ENCODE measurements around the gene SGO2. TPM values are rescaled to one million over a fixed set of nuclear protein-coding genes. Genes with fewer than 3 reads are reported as not detected.

The SGO2 gene
- total and polyA plus RNA-seq, 10 of the 15 experiments (the other 5 are each of a cell fraction or from before 2014, with no cell fraction given), result 15.8 to 55.2 (median 24.3) TPM

DNA sequence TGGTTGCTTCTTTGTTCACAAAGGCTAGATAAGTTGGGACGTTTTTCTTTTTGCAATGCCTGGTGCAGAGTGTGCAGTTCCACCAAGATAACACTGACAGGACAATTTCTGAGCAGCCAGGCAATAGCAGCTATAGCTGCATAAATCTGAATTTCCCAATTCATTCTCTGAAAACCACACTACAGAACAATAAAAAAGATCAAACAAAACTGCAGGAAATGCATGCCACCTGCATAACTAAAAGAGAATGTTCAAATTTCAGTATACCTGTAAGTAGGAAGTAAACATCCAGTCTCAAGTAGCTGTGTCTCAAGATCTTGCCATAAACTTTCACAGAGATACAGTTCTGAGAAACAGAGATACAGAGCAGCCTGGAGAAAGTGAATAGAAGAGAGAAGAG, 10.9 kb upstream of the SGO2 start (continued):
- TF ChIP-seq, protein P1, sequence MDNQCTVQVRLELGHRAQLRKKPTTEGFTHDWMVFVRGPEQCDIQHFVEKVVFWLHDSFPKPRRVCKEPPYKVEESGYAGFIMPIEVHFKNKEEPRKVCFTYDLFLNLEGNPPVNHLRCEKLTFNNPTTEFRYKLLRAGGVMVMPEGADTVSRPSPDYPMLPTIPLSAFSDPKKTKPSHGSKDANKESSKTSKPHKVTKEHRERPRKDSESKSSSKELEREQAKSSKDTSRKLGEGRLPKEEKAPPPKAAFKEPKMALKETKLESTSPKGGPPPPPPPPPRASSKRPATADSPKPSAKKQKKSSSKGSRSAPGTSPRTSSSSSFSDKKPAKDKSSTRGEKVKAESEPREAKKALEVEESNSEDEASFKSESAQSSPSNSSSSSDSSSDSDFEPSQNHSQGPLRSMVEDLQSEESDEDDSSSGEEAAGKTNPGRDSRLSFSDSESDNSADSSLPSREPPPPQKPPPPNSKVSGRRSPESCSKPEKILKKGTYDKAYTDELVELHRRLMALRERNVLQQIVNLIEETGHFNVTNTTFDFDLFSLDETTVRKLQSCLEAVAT (IDR thresholded peaks at IDR 0.05), result no peak
- no peak for TF ChIP-seq ZNF274 (IDR thresholded peaks at IDR 0.05; ENCODE audit: insufficient read depth, insufficient read length)

DNA sequence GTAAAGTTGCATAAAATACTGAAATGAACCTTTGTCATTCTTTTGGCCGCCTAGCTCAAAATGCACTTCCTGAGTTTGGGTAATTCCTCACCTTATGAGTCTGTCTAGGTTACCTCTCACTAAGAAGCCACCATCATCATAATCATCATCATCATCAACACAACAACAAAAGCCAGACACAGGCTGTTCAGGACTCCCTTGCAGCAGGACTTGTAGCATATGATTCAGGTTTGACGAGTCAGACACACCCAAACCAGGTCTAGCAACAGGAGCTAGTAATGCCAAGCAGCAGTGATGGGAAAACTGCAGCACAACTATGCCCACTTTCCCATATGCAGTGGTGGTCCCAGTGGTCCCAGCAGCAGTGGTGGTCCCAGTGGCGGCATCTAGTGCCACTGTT, 2.8 kb upstream of the SGO2 start:
- Histone ChIP-seq H3K4me3 (no peak overlapping the region), H3K9ac (ENCODE audit: control insufficient read depth, insufficient read depth, low read length) (no peak overlapping the region), H3K9me3 (replicated peaks; ENCODE audit: control insufficient read depth, insufficient read depth, low read length) (no peaks in the 10 kb centered on the region), H3K79me2 (ENCODE audit: control insufficient read depth, insufficient read depth, low read length) (peaks cover 21% of the 10 kb centered on the region), H3K4me2 (ENCODE audit: control insufficient read depth, insufficient read depth) (no peak overlapping the region), H3K27ac (ENCODE audit: control insufficient read depth, insufficient read depth) (no peak overlapping the region), H3K4me1 (ENCODE audit: control insufficient read depth, insufficient read depth, low read length) (peaks cover 3% of the 10 kb centered on the region; the same call in 1 of the 2 replicates), H3K36me3 (ENCODE audit: control insufficient read depth in 2 of 2, insufficient read depth in 2 of 2, low read length in 1 of 2) (no peaks in the 10 kb centered on the region), H4K20me1 (ENCODE audit: control insufficient read depth, insufficient read depth) (no peaks in the 10 kb centered on the region), H3K27me3 (replicated peaks in 1 of 2; ENCODE audit: control insufficient read depth in 2 of 2, insufficient read depth in 2 of 2, low read length in 1 of 2) (no peaks in the 10 kb centered on the region; a peak in 1 of 4 replicates), H2AFZ (ENCODE audit: control insufficient read depth, low read depth, low read length) (no peak overlapping the region)
- POLR2A ChIA-PET, result interaction anchor here (0.5 to 1.9 kb wide), 2 partner anchors 14 to 193 kb away, joined by 3 to 5 read pairs; partner anchors contain the start of gene KCTD18
- RAD21 ChIA-PET (ENCODE audit: unreplicated experiment), result no interaction called here
- FAIRE-seq (no peak), DNase-seq (ENCODE audit: low read depth, low spot score) (no peak), ATAC-seq (no peak)
- CTCF ChIA-PET, result interaction anchor here (4.5 kb wide), 1 partner anchor 13 kb away, joined by 21 read pairs; the partner anchor contains the start of gene KCTD18
- SMC1A ChIA-PET (ENCODE audit: uncharacterized antibody, unreplicated experiment), result interaction anchor here (0.7 to 1.3 kb wide), 3 partner anchors 10 to 165 kb away, joined by 3 to 4 read pairs (median 3); no protein-coding TSS in a partner anchor
- in situ Hi-C loops (cut with MboI) (no loop called here), intact Hi-C loops (cut with micrococcal nuclease; ENCODE audit: unreplicated experiment) (no loop called here)
- BruUV-seq (replicated peaks), result no TSS peak
- WGBS (ENCODE audit: insufficient coverage, insufficient replicate concordance, low lambda C conversion rate, missing lambda C conversion rate), result 47% methylated on average over 3 of the region's 3 CpGs
- no peak for TF ChIP-seq SP1 (IDR thresholded peaks at IDR 0.05; ENCODE audit: low read depth, low read length)
- no peak for TF ChIP-seq BRCA1 (IDR thresholded peaks at IDR 0.05; ENCODE audit: low read depth, low read length)
- TF ChIP-seq, protein P2, sequence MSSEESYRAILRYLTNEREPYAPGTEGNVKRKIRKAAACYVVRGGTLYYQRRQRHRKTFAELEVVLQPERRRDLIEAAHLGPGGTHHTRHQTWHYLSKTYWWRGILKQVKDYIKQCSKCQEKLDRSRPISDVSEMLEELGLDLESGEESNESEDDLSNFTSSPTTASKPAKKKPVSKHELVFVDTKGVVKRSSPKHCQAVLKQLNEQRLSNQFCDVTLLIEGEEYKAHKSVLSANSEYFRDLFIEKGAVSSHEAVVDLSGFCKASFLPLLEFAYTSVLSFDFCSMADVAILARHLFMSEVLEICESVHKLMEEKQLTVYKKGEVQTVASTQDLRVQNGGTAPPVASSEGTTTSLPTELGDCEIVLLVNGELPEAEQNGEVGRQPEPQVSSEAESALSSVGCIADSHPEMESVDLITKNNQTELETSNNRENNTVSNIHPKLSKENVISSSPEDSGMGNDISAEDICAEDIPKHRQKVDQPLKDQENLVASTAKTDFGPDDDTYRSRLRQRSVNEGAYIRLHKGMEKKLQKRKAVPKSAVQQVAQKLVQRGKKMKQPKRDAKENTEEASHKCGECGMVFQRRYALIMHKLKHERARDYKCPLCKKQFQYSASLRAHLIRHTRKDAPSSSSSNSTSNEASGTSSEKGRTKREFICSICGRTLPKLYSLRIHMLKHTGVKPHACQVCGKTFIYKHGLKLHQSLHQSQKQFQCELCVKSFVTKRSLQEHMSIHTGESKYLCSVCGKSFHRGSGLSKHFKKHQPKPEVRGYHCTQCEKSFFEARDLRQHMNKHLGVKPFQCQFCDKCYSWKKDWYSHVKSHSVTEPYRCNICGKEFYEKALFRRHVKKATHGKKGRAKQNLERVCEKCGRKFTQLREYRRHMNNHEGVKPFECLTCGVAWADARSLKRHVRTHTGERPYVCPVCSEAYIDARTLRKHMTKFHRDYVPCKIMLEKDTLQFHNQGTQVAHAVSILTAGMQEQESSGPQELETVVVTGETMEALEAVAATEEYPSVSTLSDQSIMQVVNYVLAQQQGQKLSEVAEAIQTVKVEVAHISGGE (CRISPR knock-in tag; IDR thresholded peaks at IDR 0.05), result no peak

Measured in GM12878 (cell line).